Measurements from ENCODE around the gene TMEM184B. TPM values are rescaled to one million over a fixed set of nuclear protein-coding genes. Genes with fewer than 3 reads are reported as not detected.

The TMEM184B gene
- total RNA-seq, 4 donors from 2014 or later, result 39.4 to 108 (median 75.3) TPM

- intact Hi-C loops (cut with DNase I), result no loop called here
- peak overlapping the region in 2 of 4 donors; percentile 20 to 39 for H3K27ac ChIP-seq (replicated peaks in 1 of 4)
- TF ChIP-seq EP300 (IDR thresholded peaks at IDR 0.05) (no peak), CTCF (IDR thresholded peaks at IDR 0.05) (no peak), POLR2A (IDR thresholded peaks at IDR 0.05; ENCODE audit: low read depth) (no peak), POLR2AphosphoS5 (IDR thresholded peaks at IDR 0.05) (no peak)
- H3K36me3 ChIP-seq, result peaks cover 20 to 83% (median 78%) of the 10 kb centered on the region in 4 donors
- WGBS, result 78% methylated on average over 7 of the region's 12 CpGs
- H3K4me1 ChIP-seq, result peaks cover 32 to 43% (median 34%) of the 10 kb centered on the region in 4 donors
- no peak for DNase-seq (ENCODE audit: extremely low spot score)
- H3K9me3 ChIP-seq, result no peaks in the 10 kb centered on the region
- no peaks in the 10 kb centered on the region for H3K27me3 ChIP-seq
- no peak overlapping the region for H3K4me3 ChIP-seq
Measured at GRCh38 chr22:38223289-38223960, 49.4 kb downstream of the TMEM184B start.

GRCh38 chr22:38222797-38223119 lies 50.1 kb downstream of the TMEM184B start:
- WGBS, result 89% methylated on average over 8 of the region's 8 CpGs

GRCh38 chr22:38221908-38222796 lies 50.7 kb downstream of the TMEM184B start:
- Histone ChIP-seq H3K27me3 (no peaks in the 10 kb centered on the region), H3K4me3 (no peak overlapping the region), H3K27ac (replicated peaks in 1 of 4) (peak overlapping the region in 3 of 4 donors; percentile 11 to 39 (median 33)), H3K4me1 (peaks cover 26 to 39% (median 34%) of the 10 kb centered on the region in 4 donors), H3K9me3 (no peaks in the 10 kb centered on the region), H3K36me3 (peaks cover 20 to 70% (median 66%) of the 10 kb centered on the region in 4 donors)
- DNase-seq (ENCODE audit: extremely low spot score), result no peak
- intact Hi-C loops (cut with DNase I), result no loop called here
- 92% methylated on average over 21 of the region's 25 CpGs for WGBS
- TF ChIP-seq POLR2AphosphoS5 (IDR thresholded peaks at IDR 0.05), result no peak
- TF ChIP-seq EP300 (IDR thresholded peaks at IDR 0.05), result no peak
- no peak for TF ChIP-seq CTCF (IDR thresholded peaks at IDR 0.05)
- no peak for TF ChIP-seq POLR2A (IDR thresholded peaks at IDR 0.05; ENCODE audit: low read depth)

More at GRCh38 chr22:38222797-38223119, 50.1 kb downstream of the TMEM184B start:
- Histone ChIP-seq H3K9me3 (no peaks in the 10 kb centered on the region), H3K4me3 (no peak overlapping the region), H3K4me1 (peaks cover 32 to 43% (median 34%) of the 10 kb centered on the region in 4 donors), H3K27me3 (no peaks in the 10 kb centered on the region), H3K36me3 (peaks cover 20 to 76% (median 72%) of the 10 kb centered on the region in 4 donors), H3K27ac (replicated peaks in 1 of 4) (peak overlapping the region in 3 of 4 donors; percentile 20 to 39 (median 33))
- no peak for TF ChIP-seq POLR2AphosphoS5 (IDR thresholded peaks at IDR 0.05)
- no peak for TF ChIP-seq CTCF (IDR thresholded peaks at IDR 0.05)
- TF ChIP-seq EP300 (IDR thresholded peaks at IDR 0.05), result no peak
- no peak for TF ChIP-seq POLR2A (IDR thresholded peaks at IDR 0.05; ENCODE audit: low read depth)
- intact Hi-C loops (cut with DNase I), result no loop called here
- DNase-seq (ENCODE audit: extremely low spot score), result no peak

GRCh38 chr22:38221407-38221806 lies 51.4 kb downstream of the TMEM184B start:
- H3K4me1 ChIP-seq, result peaks cover 26 to 36% (median 33%) of the 10 kb centered on the region in 4 donors
- 88% methylated on average over 19 of the region's 22 CpGs for WGBS
- DNase-seq (ENCODE audit: extremely low spot score), result no peak
- no peak overlapping the region for H3K4me3 ChIP-seq
- no peaks in the 10 kb centered on the region for H3K27me3 ChIP-seq
- H3K27ac ChIP-seq (replicated peaks in 1 of 4), result peak overlapping the region in 2 of 4 donors; percentile 11 to 22
- intact Hi-C loops (cut with DNase I), result no loop called here
- no peak for TF ChIP-seq POLR2A (IDR thresholded peaks at IDR 0.05; ENCODE audit: low read depth)
- no peaks in the 10 kb centered on the region for H3K9me3 ChIP-seq
- peaks cover 16 to 68% (median 59%) of the 10 kb centered on the region in 4 donors for H3K36me3 ChIP-seq
